Neuronal stem cell (in vitro differentiated cells): Measurements from ENCODE around the gene MSH3.

Experiments
- DNase-seq: peaks from one replicate; pipeline ENCODE4 v3.0.0-alpha.2; 2013; ENCODE audit warnings: low spot score
- H2AFZ ChIP-seq: one replicate; pipeline ENCODE4 v1.6.1; 2013; ENCODE audit warnings: mild to moderate bottlenecking, low read length, inconsistent platforms
- H2AK5ac ChIP-seq: 2 replicates; pipeline ENCODE4 v1.6.1; 2013; ENCODE audit warnings: low read depth, mild to moderate bottlenecking, inconsistent platforms, low read length, moderate library complexity, mixed read lengths
- H2BK120ac ChIP-seq: 2 replicates; pipeline ENCODE4 v1.6.1; 2013; ENCODE audit warnings: low read depth, mild to moderate bottlenecking, inconsistent platforms, low read length, moderate library complexity, mixed read lengths
- H2BK12ac ChIP-seq: one replicate; pipeline ENCODE4 v1.6.1; 2013; ENCODE audit warnings: low read length, inconsistent platforms
- H2BK15ac ChIP-seq: 2 replicates; pipeline ENCODE4 v1.6.1; 2013; ENCODE audit warnings: mild to moderate bottlenecking, low read length, inconsistent platforms, mixed read lengths
- H2BK5ac ChIP-seq: one replicate; pipeline ENCODE4 v1.6.1; 2013; ENCODE audit warnings: inconsistent platforms, mild to moderate bottlenecking, low read length, moderate library complexity
- H3K14ac ChIP-seq: one replicate; pipeline ENCODE4 v1.6.1; 2013; ENCODE audit warnings: low read length, inconsistent platforms
- H3K18ac ChIP-seq: 2 replicates; pipeline ENCODE4 v1.6.1; 2013; ENCODE audit warnings: low read length, inconsistent platforms
- H3K23ac ChIP-seq: 2 replicates; pipeline ENCODE4 v1.6.1; 2013; ENCODE audit warnings: low read depth, mild to moderate bottlenecking, mixed read lengths, low read length, inconsistent platforms; ENCODE audit not compliant: poor library complexity
- H3K27ac ChIP-seq: replicated peaks from 3 replicates; pipeline ENCODE4 v1.5.1; 2013; ENCODE audit warnings: low read length, inconsistent platforms
- H3K27me3 ChIP-seq, 3 experiments: 2 replicates each; pipeline ENCODE4 v1.6.1; 2013; ENCODE audit warnings: low read length in 3 of 3, mild to moderate bottlenecking in 2 of 3, inconsistent platforms in 1 of 3, low read depth in 1 of 3, mixed read lengths in 1 of 3, moderate library complexity in 1 of 3; ENCODE audit not compliant: control insufficient read depth in 3 of 3, insufficient read depth in 3 of 3
- H3K36me3 ChIP-seq, 2 donors: replicated peaks in 1 of 2; 2 replicates each; pipeline ENCODE4 v1.6.1; 2013; ENCODE audit warnings: low read length in 2 of 2; ENCODE audit not compliant: control insufficient read depth in 2 of 2, insufficient read depth in 2 of 2
- H3K4ac ChIP-seq: 2 replicates; pipeline ENCODE4 v1.6.1; 2013; ENCODE audit warnings: inconsistent platforms, mild to moderate bottlenecking, low read length, moderate library complexity
- H3K4me1 ChIP-seq, 2 donors: 1 replicate in 1 of 2; 2 replicates in 1 of 2; pipeline ENCODE4 v1.6.1; 2013; ENCODE audit warnings: low read length in 2 of 2, low read depth in 1 of 2; ENCODE audit not compliant: control insufficient read depth in 2 of 2, insufficient read depth in 1 of 2
- H3K4me2 ChIP-seq: one replicate; pipeline ENCODE4 v1.6.1; 2013; ENCODE audit warnings: mild to moderate bottlenecking, low read length, inconsistent platforms; ENCODE audit not compliant: insufficient read depth, poor library complexity, severe bottlenecking
- H3K4me3 ChIP-seq, 2 donors: 2 replicates each; pipeline ENCODE4 v1.5.1; 2013; ENCODE audit warnings: low read length in 2 of 2, mild to moderate bottlenecking in 2 of 2, inconsistent platforms in 1 of 2, moderate library complexity in 1 of 2
- H3K79me1 ChIP-seq: one replicate; pipeline ENCODE4 v1.6.1; 2013; ENCODE audit warnings: low read depth, mild to moderate bottlenecking, inconsistent platforms, low read length, moderate library complexity
- H3K9ac ChIP-seq: one replicate; pipeline ENCODE4 v1.6.1; 2013; ENCODE audit warnings: mild to moderate bottlenecking, low read depth, low read length, inconsistent platforms; ENCODE audit not compliant: poor library complexity
- H3K9me3 ChIP-seq, 2 donors: replicated peaks in 1 of 2; 2 replicates each; pipeline versions ENCODE3 to v1.6.1; 2013; ENCODE audit warnings: low read length in 2 of 2, mild to moderate bottlenecking in 2 of 2, inconsistent platforms in 1 of 2, low read depth in 1 of 2, mixed read lengths in 1 of 2, moderate library complexity in 1 of 2; ENCODE audit not compliant: control insufficient read depth in 2 of 2, insufficient read depth in 1 of 2
- H4K8ac ChIP-seq: one replicate; pipeline ENCODE4 v1.6.1; 2013; ENCODE audit warnings: low read depth, mild to moderate bottlenecking, inconsistent platforms, low read length, moderate library complexity
- H4K91ac ChIP-seq: one replicate; pipeline ENCODE4 v1.6.1; 2013; ENCODE audit warnings: low read length, low read depth, mild to moderate bottlenecking, inconsistent platforms; ENCODE audit not compliant: poor library complexity
- WGBS, 2 donors: extraction: QIAGEN DNeasy Blood & Tissue Kit; methylation state at CpG; one replicate each; pipeline ENCODE4 v1.1.7; 2013; ENCODE audit warnings: missing lambda C conversion rate in 2 of 2, mixed read lengths in 1 of 2; ENCODE audit not compliant: insufficient read length in 2 of 2, insufficient replicate concordance in 1 of 2; ENCODE audit errors: extremely low coverage in 2 of 2; 5-methylcytosine and 5-hydroxymethylcytosine counted together

The MSH3 gene

DNA sequence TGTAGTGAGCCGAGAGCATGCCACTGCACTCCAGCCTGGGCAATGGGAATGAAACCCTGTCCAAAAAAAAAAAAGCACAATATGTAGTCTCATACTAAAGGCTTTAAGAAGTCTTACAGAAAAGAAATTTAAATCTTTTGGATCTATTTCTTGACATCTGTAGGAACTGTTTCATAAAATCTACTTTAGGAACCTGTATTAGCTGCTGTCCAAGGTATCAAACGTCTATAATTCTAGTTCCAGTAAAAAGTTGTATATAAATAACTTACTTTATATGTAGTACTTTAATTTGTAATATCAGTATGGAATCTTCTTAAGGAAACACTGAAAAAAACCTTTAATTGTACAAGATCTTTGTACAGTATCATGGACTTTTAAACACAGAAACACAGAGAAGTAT lies 199.0 kb downstream of the MSH3 start:
- Histone ChIP-seq H3K4me2 (no peak overlapping the region), H3K9me3 (peaks cover 0 to 5% of the 10 kb centered on the region in 2 donors), H3K27me3 (no peaks in the 10 kb centered on the region), H3K79me1 (no peaks in the 10 kb centered on the region), H2BK12ac (no peak overlapping the region), H2BK15ac (no peak overlapping the region), H2BK5ac (no peak overlapping the region), H3K4me1 (no peaks in the 10 kb centered on the region), H4K91ac (no peak overlapping the region), H2AK5ac (no peak overlapping the region), H3K14ac (no peak overlapping the region), H3K9ac (no peak overlapping the region), H3K4ac (no peak overlapping the region), H2BK120ac (no peak overlapping the region), H3K18ac (no peak overlapping the region), H2AFZ (no peak overlapping the region), H3K23ac (no peak overlapping the region), H4K8ac (no peak overlapping the region), H3K4me3 (no peak overlapping the region), H3K36me3 (peaks cover 7 to 19% of the 10 kb centered on the region in 2 donors), H3K27ac (no peak overlapping the region)
- DNase-seq, result no peak
- no CpG with 5 or more reads among the region's 2 CpGs for WGBS, 2 donors

DNA sequence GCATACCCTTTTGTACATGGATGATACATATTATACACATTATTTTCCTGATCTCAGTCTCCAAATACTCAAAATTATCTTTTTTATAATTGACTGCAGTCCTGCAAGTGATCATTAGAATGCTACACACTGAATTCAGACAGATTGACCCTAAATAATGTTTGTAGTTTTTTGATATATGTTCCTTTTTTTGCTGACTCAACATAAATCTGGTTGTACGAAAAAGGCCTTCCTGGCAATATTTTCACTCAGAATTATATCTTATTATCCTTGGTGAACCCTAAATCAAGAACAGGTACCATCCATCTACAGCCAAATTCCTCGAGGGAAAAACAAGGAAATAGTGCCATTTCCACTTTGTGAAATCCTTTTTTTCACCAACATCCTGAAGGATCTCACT lies 200.1 kb downstream of the MSH3 start:
- WGBS, 2 donors, result no CpG with 5 or more reads among the region's 2 CpGs

DNA sequence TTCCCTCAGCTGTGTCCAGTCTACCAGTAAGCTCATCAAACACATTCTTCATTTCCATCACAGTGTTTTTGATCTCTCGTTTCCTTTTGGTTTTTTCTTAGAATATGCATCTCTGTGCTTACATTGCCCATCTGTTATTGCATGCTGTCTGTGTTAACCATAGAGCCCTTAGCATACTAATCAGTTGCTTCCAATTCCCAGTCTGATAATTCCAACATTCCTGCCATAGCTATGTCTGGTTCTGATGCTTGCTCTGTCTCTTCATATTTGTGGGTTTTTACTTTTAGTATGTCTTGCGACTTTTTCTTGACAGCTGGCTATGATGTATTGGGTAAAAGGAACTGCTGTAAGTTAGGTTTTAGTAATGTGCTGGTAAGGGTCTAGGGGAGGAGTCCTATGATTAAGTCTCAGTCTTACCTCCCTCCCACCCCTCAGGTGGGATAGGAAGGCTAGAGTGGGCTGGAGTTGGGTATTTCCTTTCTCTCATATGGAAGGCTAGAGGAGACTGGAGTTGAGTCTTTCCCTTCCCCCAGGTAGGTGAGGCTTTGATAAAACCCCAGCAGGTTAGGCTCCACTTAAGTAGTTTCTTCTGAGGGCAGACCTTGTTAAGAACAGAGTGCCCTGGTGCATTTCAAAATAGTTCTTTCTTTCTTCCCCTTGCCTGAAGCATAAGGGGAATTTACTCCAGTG lies 206.6 kb downstream of the MSH3 start:
- H3K79me1 ChIP-seq, result no peaks in the 10 kb centered on the region
- H2BK5ac ChIP-seq, result no peak overlapping the region
- H3K18ac ChIP-seq, result no peak overlapping the region
- H4K8ac ChIP-seq, result no peak overlapping the region
- H2BK12ac ChIP-seq, result no peak overlapping the region
- H2BK120ac ChIP-seq, result no peak overlapping the region
- H3K23ac ChIP-seq, result no peak overlapping the region
- H3K9me3 ChIP-seq, result no peaks in the 10 kb centered on the region
- no peaks in the 10 kb centered on the region for H3K27me3 ChIP-seq
- no peak overlapping the region for H3K4me2 ChIP-seq
- H2AK5ac ChIP-seq, result no peak overlapping the region
- no CpG with 5 or more reads among the region's 2 CpGs for WGBS, 2 donors
- DNase-seq, result no peak
- H3K4me3 ChIP-seq, result no peak overlapping the region
- H3K36me3 ChIP-seq, result peaks cover 0 to 3% of the 10 kb centered on the region in 2 donors
- no peak overlapping the region for H2AFZ ChIP-seq
- H4K91ac ChIP-seq, result no peak overlapping the region
- H2BK15ac ChIP-seq, result no peak overlapping the region
- H3K14ac ChIP-seq, result no peak overlapping the region
- H3K9ac ChIP-seq, result no peak overlapping the region
- H3K4me1 ChIP-seq, result no peaks in the 10 kb centered on the region
- H3K4ac ChIP-seq, result no peak overlapping the region
- no peak overlapping the region for H3K27ac ChIP-seq

More for the DNA sequence above, 200.1 kb downstream of the MSH3 start:
- H3K9ac ChIP-seq, result no peak overlapping the region
- H3K79me1 ChIP-seq, result no peaks in the 10 kb centered on the region
- H2BK12ac ChIP-seq, result no peak overlapping the region
- peaks cover 3 to 19% of the 10 kb centered on the region in 2 donors for H3K36me3 ChIP-seq
- H3K18ac ChIP-seq, result no peak overlapping the region
- no peaks in the 10 kb centered on the region for H3K27me3 ChIP-seq
- H3K23ac ChIP-seq, result no peak overlapping the region
- H2AFZ ChIP-seq, result no peak overlapping the region
- H3K9me3 ChIP-seq, result no peaks in the 10 kb centered on the region
- H4K8ac ChIP-seq, result no peak overlapping the region
- H3K4me3 ChIP-seq, result no peak overlapping the region
- no peak overlapping the region for H4K91ac ChIP-seq
- no peak overlapping the region for H2AK5ac ChIP-seq
- DNase-seq, result no peak
- no peak overlapping the region for H2BK5ac ChIP-seq
- H3K4ac ChIP-seq, result no peak overlapping the region
- H2BK120ac ChIP-seq, result no peak overlapping the region
- H3K27ac ChIP-seq, result no peak overlapping the region
- H2BK15ac ChIP-seq, result no peak overlapping the region
- no peak overlapping the region for H3K4me2 ChIP-seq
- H3K4me1 ChIP-seq, result no peaks in the 10 kb centered on the region
- no peak overlapping the region for H3K14ac ChIP-seq

DNA sequence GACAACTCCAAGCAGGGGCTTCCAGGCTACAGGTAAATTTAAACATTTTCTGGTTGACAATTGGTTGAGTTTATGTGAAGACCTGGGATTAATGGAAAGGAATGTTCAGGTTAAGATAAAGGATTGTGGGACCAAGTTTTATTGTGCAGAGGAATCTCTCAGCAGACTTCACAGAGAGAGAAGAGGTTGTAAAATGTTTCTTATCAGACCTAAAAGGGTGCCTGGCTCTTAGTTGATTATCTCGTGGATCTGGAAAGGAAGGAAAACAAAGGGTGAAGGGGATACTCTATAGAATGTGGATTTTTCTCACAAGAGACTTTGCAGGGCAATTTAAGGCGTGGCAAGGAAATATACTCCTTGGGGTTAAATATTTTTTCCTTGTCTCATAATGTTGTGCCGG lies 209.3 kb downstream of the MSH3 start:
- Histone ChIP-seq H2BK12ac (no peak overlapping the region), H3K27me3 (no peaks in the 10 kb centered on the region), H3K4me1 (no peaks in the 10 kb centered on the region), H4K91ac (no peak overlapping the region), H2BK5ac (no peak overlapping the region), H3K4ac (no peak overlapping the region), H2BK15ac (no peak overlapping the region), H3K27ac (no peak overlapping the region), H3K23ac (no peak overlapping the region), H3K79me1 (no peaks in the 10 kb centered on the region), H3K4me3 (no peak overlapping the region), H2AFZ (no peak overlapping the region), H3K18ac (no peak overlapping the region), H3K4me2 (no peak overlapping the region), H3K9me3 (no peaks in the 10 kb centered on the region), H2BK120ac (no peak overlapping the region), H3K36me3 (no peaks in the 10 kb centered on the region), H3K9ac (no peak overlapping the region), H2AK5ac (no peak overlapping the region), H4K8ac (no peak overlapping the region), H3K14ac (no peak overlapping the region)
- no CpG with 5 or more reads among the region's 3 CpGs for WGBS, 2 donors
- DNase-seq, result no peak
